ENCODE measurements around the gene MIER1.

GRCh38 chr1:66999640-67000400, 75.0 kb downstream of the MIER1 start:
- TF ChIP-seq CTCF (IDR thresholded peaks at IDR 0.05; ENCODE audit: insufficient read depth, low read length, poor library complexity, severe bottlenecking) = no peak
- TF ChIP-seq EZH2phosphoT487 (conservative IDR thresholded peaks at IDR 0.05; ENCODE audit: low read length) = no peak

Measured in SU-DHL-6 (cell line).